ENCODE data around the gene RAB31.
"Not testable (repeated sequence)": the region's sequence is repeated elsewhere in the genome, so short reads cannot be mapped to it uniquely, and the experiment has no call there.

Gene RAB31

GRCh38 chr18:9855681-9856080, 147.6 kb downstream of the RAB31 start:
- no peak overlapping the region for H3K4me2 ChIP-seq (ENCODE audit: low read length)
- H3K9ac ChIP-seq, result no peak overlapping the region
- H2AFZ ChIP-seq, result no peak overlapping the region
- no peak overlapping the region for H3K27ac ChIP-seq
- no peaks in the 10 kb centered on the region for H3K36me3 ChIP-seq (ENCODE audit: control insufficient read depth, insufficient read depth, low read length)
- no peak overlapping the region for H3K4me3 ChIP-seq (ENCODE audit: low read depth, low read length)
- H3K4me1 ChIP-seq, result no peaks in the 10 kb centered on the region
- H3K79me2 ChIP-seq, result no peaks in the 10 kb centered on the region
- H3K27me3 ChIP-seq (ENCODE audit: control insufficient read depth, insufficient read depth, low read length), result no peaks in the 10 kb centered on the region
- no peaks in the 10 kb centered on the region for H3K9me3 ChIP-seq (ENCODE audit: control insufficient read depth, low read length)
- TF ChIP-seq, protein P1, sequence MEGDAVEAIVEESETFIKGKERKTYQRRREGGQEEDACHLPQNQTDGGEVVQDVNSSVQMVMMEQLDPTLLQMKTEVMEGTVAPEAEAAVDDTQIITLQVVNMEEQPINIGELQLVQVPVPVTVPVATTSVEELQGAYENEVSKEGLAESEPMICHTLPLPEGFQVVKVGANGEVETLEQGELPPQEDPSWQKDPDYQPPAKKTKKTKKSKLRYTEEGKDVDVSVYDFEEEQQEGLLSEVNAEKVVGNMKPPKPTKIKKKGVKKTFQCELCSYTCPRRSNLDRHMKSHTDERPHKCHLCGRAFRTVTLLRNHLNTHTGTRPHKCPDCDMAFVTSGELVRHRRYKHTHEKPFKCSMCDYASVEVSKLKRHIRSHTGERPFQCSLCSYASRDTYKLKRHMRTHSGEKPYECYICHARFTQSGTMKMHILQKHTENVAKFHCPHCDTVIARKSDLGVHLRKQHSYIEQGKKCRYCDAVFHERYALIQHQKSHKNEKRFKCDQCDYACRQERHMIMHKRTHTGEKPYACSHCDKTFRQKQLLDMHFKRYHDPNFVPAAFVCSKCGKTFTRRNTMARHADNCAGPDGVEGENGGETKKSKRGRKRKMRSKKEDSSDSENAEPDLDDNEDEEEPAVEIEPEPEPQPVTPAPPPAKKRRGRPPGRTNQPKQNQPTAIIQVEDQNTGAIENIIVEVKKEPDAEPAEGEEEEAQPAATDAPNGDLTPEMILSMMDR (IDR thresholded peaks at IDR 0.05), result no peak

DNA sequence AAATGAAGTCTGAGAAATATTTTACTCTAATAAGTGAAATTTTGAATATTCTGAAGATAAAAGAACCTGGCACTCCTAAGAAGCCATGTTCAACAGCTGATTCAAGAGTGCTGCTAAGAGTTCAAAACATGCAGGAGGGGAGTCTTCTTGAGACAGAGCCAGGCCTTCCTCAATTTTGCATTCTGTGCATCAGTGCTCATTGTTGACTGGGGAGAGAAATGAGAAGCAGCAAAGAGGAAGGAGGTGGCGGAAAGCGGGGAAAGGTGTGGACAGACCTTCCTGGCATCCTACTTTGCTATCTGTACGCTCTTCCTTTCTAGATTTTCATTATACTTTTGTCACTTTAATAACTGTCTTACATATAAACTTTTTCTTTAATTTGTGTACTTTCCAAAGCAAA, 148.0 kb downstream of the RAB31 start:
- H3K4me2 ChIP-seq (ENCODE audit: low read length), result no peak overlapping the region
- H3K4me3 ChIP-seq (ENCODE audit: low read depth, low read length), result no peak overlapping the region
- H3K9ac ChIP-seq, result no peak overlapping the region
- H3K36me3 ChIP-seq (ENCODE audit: control insufficient read depth, insufficient read depth, low read length), result no peaks in the 10 kb centered on the region
- H3K79me2 ChIP-seq, result no peaks in the 10 kb centered on the region
- TF ChIP-seq, protein P1 (IDR thresholded peaks at IDR 0.05), result no peak
- no peak overlapping the region for H3K27ac ChIP-seq
- no peaks in the 10 kb centered on the region for H3K4me1 ChIP-seq
- no peaks in the 10 kb centered on the region for H3K27me3 ChIP-seq (ENCODE audit: control insufficient read depth, insufficient read depth, low read length)
- no peak overlapping the region for H2AFZ ChIP-seq
- H3K9me3 ChIP-seq (ENCODE audit: control insufficient read depth, low read length), result no peaks in the 10 kb centered on the region

DNA sequence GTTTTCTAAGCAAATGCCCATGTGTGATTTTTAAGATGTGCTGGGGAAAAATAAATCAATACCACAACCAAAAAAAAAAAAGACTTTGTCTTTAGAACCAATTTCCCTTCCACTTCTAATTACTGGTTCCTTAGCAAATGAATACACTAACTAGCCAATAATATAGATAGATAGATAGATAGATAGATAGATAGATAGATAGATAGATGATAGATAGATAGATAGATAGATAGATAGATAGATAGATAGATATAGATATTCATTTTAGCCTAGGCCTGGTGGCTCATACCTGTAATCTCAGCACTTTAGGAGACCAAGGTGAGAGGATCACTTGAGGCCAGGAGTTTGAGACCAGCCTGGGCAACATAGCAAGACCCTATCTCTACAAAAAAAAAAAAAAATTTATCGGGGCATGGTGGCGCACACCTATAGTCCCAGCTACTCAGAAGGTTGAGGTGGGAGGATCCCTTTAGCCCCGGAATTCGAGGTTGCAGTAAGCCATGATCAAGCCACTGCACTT, 149.4 kb downstream of the RAB31 start:
- H3K4me2 ChIP-seq (ENCODE audit: low read length); H3K36me3 ChIP-seq (ENCODE audit: control insufficient read depth, insufficient read depth, low read length); H3K4me3 ChIP-seq (ENCODE audit: low read depth, low read length); H2AFZ ChIP-seq; H3K9ac ChIP-seq; H3K27me3 ChIP-seq (ENCODE audit: control insufficient read depth, insufficient read depth, low read length); H3K27ac ChIP-seq; H3K9me3 ChIP-seq (ENCODE audit: control insufficient read depth, low read length); H3K79me2 ChIP-seq; H3K4me1 ChIP-seq: not testable (repeated sequence)

DNA sequence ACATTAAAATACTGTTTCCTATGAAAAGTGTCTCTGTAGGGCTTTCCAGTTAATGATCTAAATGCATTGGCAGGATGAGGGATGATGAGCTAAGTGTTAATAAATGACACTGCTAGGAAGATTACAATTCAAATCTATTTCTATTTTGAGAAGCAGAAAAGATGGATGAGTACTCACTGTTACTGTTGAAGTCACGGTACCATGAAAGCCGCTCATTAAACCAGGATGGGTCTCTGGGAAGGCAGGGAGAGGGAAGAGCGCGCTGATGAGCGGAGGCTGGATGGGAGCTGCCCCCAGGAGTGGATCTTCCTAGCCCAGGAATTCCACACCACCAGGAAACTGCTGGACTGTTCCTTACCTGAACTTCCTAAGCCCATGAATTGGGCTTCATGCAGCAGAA, 150.5 kb downstream of the RAB31 start:
- no peaks in the 10 kb centered on the region for H3K79me2 ChIP-seq
- no peak overlapping the region for H3K9ac ChIP-seq
- TF ChIP-seq, protein P1 (IDR thresholded peaks at IDR 0.05), result no peak
- H3K4me1 ChIP-seq, result no peaks in the 10 kb centered on the region
- H3K4me3 ChIP-seq (ENCODE audit: low read depth, low read length), result no peak overlapping the region
- no peak overlapping the region for H3K4me2 ChIP-seq (ENCODE audit: low read length)
- no peaks in the 10 kb centered on the region for H3K27me3 ChIP-seq (ENCODE audit: control insufficient read depth, insufficient read depth, low read length)
- no peak overlapping the region for H3K27ac ChIP-seq
- no peaks in the 10 kb centered on the region for H3K36me3 ChIP-seq (ENCODE audit: control insufficient read depth, insufficient read depth, low read length)
- H2AFZ ChIP-seq, result no peak overlapping the region
- no peaks in the 10 kb centered on the region for H3K9me3 ChIP-seq (ENCODE audit: control insufficient read depth, low read length)

DNA sequence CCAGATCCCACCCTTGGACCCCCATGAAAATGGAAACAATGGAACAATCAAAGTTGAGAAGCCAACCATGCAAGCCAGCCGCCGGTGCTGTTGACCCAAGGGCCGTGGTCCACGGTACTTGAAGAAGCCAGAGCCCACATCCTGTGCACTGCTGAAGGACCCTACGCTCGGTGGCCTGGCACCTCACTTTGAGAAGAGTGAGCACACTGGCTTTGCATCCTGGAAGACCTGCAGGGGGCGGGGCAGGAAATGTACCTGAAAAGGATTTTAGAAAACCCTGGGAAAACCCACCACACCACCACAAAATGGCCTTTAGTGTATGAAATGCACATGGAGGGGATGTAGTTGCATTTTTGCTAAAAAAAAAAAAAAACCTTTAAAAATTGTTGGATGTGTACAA, 151.1 kb downstream of the RAB31 start:
- H3K27me3 ChIP-seq (ENCODE audit: control insufficient read depth, insufficient read depth, low read length), result no peaks in the 10 kb centered on the region

More for the DNA sequence above, 151.1 kb downstream of the RAB31 start:
- Histone ChIP-seq H3K9ac (no peak overlapping the region), H3K36me3 (ENCODE audit: control insufficient read depth, insufficient read depth, low read length) (no peaks in the 10 kb centered on the region), H3K79me2 (no peaks in the 10 kb centered on the region), H3K4me3 (ENCODE audit: low read depth, low read length) (no peak overlapping the region), H3K4me2 (ENCODE audit: low read length) (no peak overlapping the region), H2AFZ (no peak overlapping the region), H3K27ac (no peak overlapping the region), H3K9me3 (ENCODE audit: control insufficient read depth, low read length) (no peaks in the 10 kb centered on the region), H3K4me1 (no peaks in the 10 kb centered on the region)
- TF ChIP-seq, protein P1 (IDR thresholded peaks at IDR 0.05), result no peak
